NCI-H524 treated with DMSO at 0.1 percent for 48 hours (cell line): Measurements from ENCODE around the gene GRAMD4.

Source experiments
- DNase-seq: peaks from one replicate; lab custom pipeline; 2025; lab: John Stamatoyannopoulos, UW

The GRAMD4 gene

DNA sequence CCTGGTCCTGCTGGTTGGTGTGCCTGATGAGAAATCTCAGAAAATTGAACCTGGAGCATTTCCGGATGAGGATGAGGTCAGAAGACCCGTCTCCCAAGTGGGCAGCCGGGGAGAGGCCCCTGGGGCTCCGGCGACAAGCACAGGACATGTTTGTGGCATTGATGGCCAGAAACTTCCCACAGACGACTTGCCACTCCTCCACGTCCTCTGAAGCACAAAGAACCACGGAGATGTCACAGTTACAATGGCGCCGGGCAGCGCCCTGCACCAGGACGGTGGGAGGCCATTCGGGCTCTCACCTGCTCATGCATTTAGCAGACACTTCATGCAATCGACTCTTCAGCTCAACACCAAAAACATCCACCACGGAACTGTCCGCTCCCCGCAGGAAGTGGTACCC is 71.4 kb downstream of the GRAMD4 start:
- DNase-seq = no peak

DNA sequence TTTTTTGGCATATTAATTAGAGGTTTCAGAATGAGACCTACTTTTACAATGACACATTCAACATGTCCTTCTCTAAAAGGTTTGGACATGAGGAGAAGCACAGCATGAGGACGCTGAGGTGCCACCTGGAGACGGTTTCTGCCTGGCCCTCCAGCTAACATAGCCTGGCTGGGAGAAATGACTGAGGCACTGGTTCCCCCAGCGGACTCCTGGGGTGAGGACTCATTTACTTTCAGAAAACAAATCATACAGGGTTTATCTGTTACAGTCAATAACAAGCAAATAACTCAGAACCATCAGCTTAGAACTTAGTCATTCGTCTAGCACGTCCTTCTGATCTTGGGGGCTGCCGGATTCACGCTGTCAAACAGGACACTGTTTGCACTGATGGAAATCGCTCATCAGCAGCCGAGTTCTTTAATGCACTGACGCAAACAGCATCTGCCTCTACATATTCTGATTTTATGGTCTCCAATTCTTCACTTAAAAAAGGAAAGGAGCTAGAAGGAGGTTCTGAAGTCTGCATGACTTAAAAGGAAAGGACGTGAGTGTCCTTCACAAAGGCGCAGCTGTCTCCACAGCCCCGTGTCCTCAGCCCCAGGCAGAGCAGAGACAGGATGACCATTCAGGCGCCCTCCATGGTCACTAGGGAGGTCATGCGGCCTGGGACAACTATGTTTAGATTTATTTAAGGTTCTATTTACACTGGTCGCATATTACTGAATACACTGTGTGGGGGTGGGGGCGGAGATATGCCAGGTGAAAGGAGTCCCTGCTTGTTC is 73.6 kb downstream of the GRAMD4 start:
- no peak for DNase-seq

DNA sequence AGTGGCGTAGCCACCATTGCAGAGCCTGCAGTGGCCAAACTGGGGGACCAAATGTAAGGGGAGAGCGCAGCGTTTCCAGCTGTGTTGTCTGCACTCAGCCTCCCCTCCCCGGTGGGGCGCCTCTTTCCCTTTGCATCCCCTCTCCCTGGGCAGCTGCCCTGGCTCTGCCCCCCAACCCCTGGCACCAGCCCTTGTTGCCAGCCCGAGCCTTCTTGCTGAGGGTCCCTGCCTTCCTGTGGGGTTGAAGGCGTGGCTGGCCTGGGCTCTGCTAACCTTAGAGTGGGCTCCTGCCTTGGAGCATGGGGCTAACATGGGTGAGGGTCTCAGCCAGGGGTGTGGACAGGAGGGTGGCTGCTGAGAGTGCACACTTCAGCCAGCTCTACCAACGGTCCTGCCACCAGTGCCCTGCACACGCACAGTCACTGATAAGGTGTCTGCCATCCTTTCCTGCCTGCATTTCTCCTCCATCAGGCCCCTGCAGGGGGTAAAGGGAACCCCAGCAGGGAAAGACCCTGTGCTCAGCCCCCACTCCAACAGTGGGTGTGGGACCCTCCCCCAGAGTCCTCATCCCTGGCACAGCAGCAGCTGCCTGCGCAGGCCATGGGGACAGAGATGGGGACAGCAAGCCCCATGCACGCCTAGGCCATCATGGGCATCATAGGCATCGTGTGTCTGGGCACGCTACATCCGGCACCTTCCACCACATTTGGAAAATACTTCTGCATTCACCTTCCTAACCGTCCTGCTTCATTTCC is 74.4 kb downstream of the GRAMD4 start:
- no peak for DNase-seq

DNA sequence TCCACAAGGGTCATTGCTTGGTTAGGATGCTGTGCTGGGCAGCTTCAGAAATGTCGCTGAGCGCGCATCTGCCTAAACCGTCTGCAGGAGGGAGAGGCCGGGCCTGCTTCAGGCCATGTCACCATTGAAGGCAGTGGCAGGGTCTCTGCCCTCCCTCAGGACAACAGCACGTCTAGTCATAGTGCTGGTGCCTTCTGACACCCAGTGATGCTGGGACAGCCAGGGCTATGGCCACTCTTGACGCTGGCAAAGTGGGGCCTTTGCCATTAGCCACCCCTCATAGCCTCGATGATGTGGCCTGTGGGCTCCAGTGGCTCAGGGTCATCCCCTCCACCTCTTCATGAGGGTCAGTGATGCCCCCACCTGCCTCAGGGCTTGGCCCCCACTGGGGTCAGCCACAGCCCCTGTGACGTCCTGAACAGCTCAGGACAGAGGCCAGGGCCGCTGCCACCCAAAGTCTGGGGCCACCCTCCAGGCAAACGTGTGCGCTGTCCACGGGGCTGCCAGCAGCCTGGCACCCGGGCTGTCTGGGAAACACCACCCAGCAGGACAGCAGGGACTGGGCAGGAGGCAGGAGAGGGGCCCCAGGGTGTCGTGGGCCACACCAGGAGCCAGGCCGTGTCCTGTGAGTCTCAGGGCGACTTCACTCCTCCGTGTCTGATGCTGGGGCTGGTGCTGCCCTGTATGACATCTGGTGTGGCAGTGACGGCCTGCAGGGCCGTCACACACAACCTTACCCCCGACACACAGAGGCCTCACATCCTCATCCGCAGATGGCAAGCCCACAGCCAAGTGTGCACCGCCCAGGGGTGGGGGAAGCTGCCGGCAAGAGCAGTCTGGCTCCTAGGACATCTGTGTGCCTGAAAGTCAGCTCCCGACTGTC is 75.4 kb downstream of the GRAMD4 start:
- DNase-seq = no peak

DNA sequence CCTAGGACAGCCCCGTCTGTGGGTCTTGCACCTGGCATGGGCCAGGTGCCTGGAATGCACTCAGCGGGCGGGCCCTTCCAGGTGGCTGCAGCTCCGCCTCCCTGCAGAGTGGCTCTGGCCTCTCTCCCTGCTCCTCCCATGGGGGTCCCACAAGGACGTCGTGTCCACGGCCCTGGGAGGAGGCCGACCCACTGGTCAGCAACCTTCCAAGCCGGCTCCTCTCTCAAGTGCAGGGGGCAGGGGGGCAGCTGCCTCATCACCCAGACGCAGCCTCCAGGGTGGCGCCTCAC is 76.0 kb downstream of the GRAMD4 start:
- DNase-seq = no peak

DNA sequence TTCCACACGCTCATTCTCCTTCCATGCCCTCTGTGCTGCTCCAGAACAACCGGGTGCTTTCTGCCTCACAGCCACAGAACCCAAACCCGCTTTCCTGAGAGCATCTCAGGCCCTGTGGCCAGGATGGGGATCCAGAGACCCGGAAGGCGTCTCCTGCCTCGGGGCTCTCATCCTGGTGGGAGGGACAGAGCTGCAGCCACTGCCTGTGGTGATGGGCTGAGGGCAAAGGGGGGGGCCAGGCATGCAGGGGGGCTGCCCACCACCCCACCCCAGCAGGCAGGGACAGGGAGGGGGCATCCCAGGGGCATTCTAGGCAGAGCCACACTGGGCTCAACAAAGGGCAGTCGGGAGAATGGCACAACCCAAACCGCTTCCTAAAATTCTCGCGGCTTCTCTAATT is 76.4 kb downstream of the GRAMD4 start:
- no peak for DNase-seq

DNA sequence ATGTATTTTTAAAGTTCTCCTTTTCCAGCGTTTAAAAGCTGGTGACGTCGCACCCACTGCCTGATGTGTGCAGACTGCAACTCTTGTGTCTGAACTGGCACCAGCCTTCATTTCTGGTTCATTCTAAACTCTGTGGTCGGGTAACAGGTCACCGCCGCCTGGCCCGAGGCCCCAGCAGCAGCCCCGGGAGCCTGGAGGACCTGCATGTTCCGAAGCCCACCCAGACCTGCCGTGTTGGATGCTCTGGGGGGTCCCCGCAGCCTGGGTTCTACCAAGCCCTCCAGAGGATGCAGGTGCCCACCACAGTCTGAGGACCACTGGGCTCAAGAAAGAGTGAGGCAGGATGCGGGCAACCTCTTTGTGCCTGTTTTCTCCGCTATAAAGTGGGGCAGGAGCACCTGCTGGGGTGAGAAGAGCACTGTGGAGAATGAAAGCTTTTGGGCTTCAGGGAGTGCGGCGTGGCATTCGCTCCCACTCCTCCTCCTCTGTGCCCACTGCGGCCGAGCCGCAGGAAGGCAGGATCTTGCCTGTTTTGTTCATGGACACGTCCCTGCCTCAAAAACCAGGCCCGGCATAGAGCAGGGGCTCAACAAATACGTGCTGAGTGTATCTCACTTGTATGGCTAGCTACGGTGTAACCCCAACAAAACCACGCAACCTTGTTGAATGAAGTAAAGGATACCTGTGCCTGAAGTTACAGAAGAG is 77.8 kb downstream of the GRAMD4 start:
- no peak for DNase-seq

DNA sequence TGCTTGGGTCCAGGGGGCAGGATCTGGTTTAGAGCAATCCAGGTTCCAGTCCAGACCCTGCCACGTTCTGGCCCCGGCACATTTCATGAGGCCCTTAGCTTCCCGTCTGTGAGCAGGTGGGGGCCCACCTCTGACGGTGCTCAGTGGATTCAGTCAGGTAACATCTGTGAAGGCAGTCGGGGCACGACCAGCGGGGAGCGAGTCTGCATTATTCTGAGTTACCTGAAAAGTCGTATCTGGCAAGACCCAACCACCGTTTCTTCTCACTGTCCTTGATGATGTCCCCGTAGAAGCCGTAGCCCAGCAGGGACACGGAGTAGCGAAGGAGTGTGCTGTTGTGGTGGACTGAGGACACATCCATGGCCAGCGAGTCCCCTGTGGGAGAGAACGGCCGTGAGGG is 78.9 kb downstream of the GRAMD4 start:
- no peak for DNase-seq

DNA sequence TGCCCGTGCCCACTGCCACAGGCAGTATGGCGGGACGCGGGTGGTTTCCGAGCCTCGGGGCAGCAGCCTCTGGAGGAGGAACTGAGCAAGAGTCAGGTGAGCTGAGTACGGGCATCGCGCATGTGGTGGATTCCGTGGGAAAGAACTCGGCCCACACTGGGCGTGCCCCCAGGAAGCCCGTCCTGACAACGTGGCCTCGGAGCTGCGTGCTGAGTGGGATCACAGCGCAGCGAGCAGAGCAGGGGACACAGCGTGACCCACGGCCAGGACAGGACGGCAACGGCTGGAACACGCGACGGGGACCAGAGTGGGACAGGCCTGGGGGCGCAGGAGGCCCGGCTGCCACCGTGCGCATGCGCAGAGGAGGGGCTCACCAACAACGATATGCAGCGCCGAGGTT is 81.1 kb downstream of the GRAMD4 start:
- DNase-seq = no peak

DNA sequence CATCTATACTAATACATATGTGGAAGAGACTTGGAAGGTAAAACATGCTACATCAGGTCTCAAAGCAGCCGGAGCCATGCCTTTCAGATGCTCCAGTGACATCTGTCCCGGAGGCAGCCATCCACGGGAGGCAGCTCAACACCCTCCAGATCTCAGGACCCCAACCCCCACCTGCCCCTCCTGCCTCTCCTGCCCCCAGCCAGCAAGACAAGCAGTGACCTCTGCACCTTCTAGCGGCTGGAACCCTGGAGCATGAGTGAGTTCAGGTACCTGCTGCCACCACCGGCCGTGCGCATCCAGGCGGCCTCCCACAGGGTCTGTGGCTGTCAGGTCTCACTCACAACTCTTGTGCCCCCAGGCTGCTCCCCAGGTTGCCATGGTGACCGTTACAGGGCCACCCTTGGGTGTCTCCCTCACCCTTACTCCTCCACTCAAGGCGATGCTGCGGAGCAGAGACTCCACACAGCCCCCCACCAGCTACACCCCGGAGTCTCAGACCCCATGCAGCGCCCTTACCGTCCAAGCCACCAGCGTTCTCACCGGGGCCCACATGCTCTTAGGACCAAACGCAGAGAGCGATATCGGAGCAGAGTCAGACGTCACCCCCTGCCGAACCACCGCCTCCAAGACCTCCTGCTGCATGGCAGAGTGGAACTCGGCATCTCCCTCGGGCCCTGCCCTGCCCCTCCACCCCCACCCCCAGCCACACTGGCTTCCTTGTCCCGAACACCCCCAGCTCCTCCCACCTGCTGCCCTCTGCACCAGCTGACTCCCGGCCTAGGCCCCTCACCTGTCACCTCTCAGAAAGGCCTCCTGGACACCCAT is 83.2 kb downstream of the GRAMD4 start:
- DNase-seq = no peak

DNA sequence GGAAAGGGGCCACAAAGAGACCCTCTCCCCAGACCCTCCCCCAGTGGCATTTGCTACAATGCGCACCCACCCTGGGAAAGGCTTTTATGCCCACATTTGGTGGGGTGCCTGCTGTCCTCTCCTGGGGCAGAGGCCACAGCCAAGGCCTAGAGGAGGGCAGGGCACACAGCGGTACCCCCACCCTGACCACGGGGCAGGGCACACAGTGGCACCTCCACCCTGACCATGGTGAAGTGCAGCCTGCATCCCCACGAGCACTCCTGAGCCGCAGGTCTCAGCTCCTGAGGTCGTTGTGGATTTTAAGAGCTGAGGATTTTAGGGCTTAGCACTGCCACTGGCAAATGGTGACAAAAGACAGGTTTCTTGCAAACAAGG is 83.8 kb downstream of the GRAMD4 start:
- no peak for DNase-seq

DNA sequence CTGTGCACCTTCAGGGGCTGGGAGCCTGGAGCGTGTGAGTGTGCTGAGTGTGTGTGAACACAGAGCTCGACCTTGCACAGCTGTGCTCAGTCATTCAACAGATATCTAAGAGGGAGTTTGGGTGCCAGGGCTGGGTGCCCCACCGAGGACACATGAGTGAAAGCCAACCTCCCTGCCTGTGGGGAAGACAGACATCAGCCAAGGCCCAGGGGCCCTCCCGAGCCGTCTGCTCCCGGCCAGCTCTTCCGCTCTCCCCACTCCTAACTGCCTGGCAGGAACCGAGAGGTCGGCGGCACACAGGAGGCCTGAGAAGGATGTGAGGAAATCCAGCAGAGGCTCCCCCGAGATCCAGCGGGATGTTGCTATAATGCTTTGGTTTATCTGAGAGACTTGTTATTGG is 85.9 kb downstream of the GRAMD4 start:
- DNase-seq = no peak

DNA sequence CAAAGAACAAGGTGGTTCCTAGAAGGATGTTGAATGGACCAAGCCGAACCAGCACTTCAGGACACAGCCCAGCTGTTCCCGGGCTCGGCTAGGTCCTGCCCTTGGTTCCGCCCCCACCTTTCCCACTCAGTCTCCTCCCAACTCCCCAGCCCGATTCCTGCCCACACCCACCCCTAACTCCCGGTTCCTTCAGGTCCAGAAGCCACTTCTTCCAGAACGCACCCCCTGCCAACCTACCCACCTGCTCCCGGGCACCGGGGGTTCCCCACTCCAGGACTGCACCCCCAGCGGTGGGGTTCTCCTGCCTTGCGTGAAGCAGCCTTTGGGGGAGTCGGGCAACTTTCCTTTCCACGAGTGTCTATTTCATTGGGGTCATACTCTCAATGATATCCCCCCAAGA is 87.1 kb downstream of the GRAMD4 start:
- DNase-seq = no peak

DNA sequence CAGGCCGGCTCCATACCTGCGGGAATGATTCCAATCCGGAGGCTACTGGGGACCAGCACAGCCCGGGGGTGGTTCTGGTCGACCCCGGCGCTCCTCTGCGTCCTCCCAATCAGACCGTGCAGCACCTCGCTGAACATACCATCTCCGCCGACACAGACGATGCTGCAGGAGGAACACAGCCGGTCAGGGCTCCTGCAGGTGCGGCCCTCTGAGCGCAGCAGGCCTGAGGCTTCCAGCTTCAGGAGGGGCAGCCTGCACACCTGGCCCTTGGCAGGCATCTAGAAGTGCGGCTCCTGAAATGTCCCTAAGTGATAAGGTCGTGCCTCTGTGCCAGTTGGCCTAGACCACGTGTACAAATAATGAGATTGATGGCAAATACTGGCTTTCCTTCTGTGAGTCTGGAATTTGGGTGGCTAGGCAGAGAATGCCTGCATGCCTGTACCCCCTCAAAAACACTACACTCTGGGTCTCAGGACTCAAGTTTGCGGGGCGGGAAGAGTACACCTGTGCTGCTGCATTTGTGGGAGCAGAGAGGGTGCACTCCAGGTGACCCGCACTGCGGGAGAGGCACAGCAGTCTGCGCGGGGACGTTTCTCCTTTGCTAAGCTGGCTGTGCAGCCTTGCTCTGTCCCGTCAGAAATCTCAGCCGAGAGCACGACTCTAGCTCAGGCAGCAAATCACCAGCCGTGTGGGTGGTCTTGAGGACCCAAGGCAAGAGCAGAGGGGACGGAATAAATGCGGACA is 87.8 kb downstream of the GRAMD4 start:
- DNase-seq = no peak

DNA sequence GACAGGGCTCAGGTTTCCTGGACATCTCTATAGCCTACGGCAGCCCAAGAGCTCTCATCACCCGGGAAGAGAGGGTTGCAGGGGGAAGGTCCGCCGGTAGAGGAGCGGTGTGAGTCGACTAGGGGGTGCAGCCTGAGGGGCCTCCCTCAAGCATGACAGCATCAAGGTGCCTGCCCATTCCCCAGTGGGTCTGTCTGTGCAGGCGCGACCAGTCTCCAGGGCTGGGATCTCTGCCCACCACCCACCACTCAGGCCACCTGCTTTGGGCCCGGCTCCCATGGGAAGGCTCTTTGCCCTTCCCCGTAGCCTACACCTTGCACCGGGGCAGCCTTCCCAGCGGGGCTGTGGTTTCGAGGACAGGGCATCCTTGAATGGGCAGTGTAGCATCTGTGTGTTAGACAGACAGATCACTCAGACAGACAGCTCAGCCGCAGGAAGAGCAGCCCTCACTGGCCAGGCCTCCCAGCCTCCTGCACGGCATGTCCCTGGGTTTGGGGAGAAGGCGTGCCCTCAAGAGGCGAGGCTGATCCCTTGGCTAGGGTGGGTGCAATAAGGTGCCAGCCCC is 88.7 kb downstream of the GRAMD4 start:
- DNase-seq = no peak

DNA sequence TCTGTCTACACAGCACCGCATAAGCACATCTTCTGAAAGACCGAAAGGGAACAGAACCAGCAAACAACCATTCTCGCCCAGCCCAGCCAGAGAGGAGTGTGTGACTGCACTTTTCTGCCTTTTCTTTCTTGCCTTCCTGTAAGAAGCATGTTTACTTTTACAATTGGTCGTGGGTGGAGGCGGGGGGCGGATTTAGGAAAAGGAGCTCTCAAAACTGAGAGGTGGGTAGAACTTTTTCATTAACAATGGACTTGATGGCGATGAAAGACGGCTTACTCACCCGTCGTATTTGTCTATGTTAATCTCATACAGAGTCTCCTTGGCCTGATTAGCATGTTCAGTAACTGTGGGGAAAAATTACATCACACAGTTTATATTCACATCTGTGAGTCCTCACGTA is 90.6 kb downstream of the GRAMD4 start:
- DNase-seq = no peak

DNA sequence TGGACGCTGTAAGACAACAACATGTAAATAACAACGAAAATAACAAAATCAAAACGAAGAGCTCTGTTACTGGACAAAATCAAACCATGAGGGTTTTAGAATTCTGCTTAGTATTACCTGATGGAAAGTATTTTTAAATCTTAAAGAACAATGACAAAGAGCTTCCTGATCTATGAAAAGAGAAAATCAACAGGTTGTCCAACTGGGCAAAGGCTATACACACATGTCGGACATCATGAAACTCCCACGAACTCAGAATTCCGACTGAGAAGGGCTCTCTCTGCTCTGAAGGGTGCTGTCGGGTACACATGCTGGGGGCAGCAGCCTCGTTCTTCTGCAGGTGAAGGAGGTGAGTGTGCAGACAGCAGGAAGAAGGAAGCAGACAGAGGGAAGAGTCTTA is 92.1 kb downstream of the GRAMD4 start:
- no peak for DNase-seq

DNA sequence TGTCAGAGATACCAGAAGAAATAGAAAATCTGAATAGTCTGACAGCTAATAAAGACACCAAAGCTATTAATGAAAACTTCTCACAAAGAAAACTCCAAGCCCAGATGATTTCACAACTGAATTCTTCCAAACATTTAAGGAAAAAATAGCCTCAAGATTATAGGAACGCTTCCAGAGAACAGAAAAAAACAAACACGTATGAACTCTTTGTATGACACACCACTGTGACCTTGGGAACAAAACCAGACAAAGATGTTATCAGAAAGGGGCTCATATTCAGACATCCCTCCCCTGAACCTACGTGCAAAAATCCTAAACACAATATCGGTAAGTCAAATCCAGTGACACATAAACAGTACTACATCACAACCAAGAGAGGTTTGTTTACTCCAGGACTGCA is 94.4 kb downstream of the GRAMD4 start:
- DNase-seq = no peak

DNA sequence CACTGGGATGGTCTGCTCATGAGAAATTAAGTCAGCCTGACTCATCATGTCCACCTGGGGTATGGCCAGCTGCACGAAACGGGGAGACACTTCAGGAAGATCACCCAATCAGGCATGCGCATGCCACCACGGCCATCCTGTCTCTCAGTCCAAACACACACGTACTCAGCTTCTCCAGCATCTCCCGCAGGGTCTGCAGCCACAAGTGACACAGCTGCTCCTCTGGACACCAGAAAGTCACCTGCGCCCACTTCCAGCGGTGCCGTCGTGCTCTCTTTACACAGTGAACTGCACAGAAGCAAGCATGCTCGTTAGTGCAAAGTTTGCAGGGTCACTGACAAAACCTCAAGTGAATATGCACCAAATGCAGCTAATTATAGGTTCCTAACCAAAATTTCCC is 99.7 kb downstream of the GRAMD4 start:
- no peak for DNase-seq

DNA sequence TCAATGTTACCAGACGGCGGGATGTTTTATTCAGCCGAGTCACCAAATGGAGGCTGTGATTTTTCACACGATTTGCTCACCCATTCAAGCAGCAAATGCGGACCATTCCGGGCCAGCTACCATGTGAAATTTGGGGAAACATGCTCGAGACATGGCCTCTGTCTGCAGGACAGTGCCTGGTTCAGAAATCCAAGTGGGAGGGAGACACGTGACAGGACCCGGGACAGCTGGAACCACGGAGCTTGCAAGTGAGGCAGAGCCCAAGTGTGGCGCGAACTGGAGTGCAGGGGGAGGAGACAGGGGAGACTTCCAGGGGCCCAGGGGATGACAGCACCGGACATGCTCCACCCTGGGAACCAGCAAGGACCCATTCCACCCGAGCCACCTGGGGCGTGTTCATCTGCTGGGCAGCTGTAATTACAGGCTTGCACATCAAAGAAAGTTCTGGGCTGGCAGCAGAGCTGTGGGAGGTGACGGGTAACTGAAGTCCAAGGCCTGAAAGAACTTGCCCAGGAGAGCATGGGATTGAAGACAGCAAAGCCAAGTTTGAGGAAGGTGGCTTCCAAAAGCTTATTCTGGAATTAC is 101.4 kb downstream of the GRAMD4 start:
- DNase-seq = no peak
